Measurements from ENCODE around the gene SKP2. TPM values are rescaled to one million over a fixed set of nuclear protein-coding genes. Genes with fewer than 3 reads are reported as not detected.

SKP2 gene
- total and polyA plus RNA-seq, 2 experiments from 2014 or later, result 64.6 to 103 TPM

DNA sequence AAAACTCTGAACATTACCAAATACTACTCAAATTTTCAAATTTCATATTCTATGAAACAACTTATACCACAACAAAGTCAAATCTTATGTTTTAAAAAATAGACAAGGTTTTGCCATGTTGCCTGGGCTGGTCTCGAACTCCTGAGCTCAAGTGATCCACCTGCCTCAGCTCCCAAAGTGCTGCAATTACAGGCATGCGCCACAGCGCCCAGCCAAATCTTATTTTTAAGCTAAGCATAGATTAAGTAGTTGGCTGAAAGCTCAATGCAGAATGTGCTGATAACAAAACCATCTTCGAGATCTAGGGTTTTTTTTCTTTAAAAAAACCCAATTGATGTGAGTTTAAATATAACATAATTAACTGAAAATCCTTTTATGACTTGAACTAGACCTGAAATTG, 6.6 kb upstream of the SKP2 start:
- H3K9me2 ChIP-seq (replicated peaks; ENCODE audit: insufficient read depth), result no peaks in the 10 kb centered on the region
- 87% methylated on average over 4 of the region's 4 CpGs for WGBS (ENCODE audit: low lambda C conversion rate, missing lambda C conversion rate)
- TF ChIP-seq, protein P1, sequence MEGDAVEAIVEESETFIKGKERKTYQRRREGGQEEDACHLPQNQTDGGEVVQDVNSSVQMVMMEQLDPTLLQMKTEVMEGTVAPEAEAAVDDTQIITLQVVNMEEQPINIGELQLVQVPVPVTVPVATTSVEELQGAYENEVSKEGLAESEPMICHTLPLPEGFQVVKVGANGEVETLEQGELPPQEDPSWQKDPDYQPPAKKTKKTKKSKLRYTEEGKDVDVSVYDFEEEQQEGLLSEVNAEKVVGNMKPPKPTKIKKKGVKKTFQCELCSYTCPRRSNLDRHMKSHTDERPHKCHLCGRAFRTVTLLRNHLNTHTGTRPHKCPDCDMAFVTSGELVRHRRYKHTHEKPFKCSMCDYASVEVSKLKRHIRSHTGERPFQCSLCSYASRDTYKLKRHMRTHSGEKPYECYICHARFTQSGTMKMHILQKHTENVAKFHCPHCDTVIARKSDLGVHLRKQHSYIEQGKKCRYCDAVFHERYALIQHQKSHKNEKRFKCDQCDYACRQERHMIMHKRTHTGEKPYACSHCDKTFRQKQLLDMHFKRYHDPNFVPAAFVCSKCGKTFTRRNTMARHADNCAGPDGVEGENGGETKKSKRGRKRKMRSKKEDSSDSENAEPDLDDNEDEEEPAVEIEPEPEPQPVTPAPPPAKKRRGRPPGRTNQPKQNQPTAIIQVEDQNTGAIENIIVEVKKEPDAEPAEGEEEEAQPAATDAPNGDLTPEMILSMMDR (IDR thresholded peaks at IDR 0.05; ENCODE audit: poor library complexity), result no peak
- TF ChIP-seq EZH2phosphoT487 (IDR thresholded peaks at IDR 0.05; ENCODE audit: low read depth, severe bottlenecking, unreplicated experiment) (no peak), EZH2 (IDR thresholded peaks at IDR 0.05; ENCODE audit: borderline replicate concordance) (no peak)
- no peaks in the 10 kb centered on the region for H3K9me3 ChIP-seq (ENCODE audit: low read depth)
- H3K4me3 ChIP-seq, result no peak overlapping the region
- peaks cover 64% of the 10 kb centered on the region for H3K79me2 ChIP-seq
- no peaks in the 10 kb centered on the region for H3K27me3 ChIP-seq
- H3K4me2 ChIP-seq, result no peak overlapping the region
- H4K20me1 ChIP-seq (ENCODE audit: insufficient read depth, poor library complexity, severe bottlenecking), result no peaks in the 10 kb centered on the region
- peaks cover 2% of the 10 kb centered on the region for H3K4me1 ChIP-seq (ENCODE audit: insufficient read depth)
- DNase-seq (ENCODE audit: low spot score), result no peak
- no peak overlapping the region for H2AFZ ChIP-seq
- H3K27ac ChIP-seq, result no peak overlapping the region
- no peaks in the 10 kb centered on the region for H3K36me3 ChIP-seq (replicated peaks; ENCODE audit: insufficient read depth, low read depth)

DNA sequence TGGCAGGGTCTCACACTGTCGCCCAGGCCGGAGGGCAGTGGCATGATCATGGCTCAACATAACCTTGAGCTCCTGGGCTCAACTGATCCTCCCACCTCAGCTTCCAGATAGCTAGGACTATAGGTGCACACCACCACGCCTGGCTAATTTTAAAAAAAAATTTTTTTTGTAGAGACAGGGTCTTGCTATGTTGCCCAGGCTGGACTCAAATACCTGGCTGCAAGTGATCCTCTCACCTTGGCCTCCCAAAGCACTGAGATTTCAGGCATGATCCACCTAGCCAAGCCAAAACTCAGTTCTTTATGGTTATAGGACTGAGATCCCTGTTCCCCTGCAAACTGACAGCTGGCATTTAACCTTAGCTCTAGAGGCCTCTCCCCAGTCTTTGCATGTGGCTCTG, 5.5 kb upstream of the SKP2 start:
- H3K79me2 ChIP-seq, result peaks cover 69% of the 10 kb centered on the region
- H3K36me3 ChIP-seq (replicated peaks; ENCODE audit: insufficient read depth, low read depth), result no peaks in the 10 kb centered on the region
- peak overlapping the region; percentile 15 for H3K27ac ChIP-seq
- no peaks in the 10 kb centered on the region for H3K27me3 ChIP-seq
- peaks cover 5% of the 10 kb centered on the region for H3K4me1 ChIP-seq (ENCODE audit: insufficient read depth)
- H4K20me1 ChIP-seq (ENCODE audit: insufficient read depth, poor library complexity, severe bottlenecking), result no peaks in the 10 kb centered on the region
- 74% methylated on average over 3 of the region's 3 CpGs for WGBS (ENCODE audit: low lambda C conversion rate, missing lambda C conversion rate)
- H3K4me3 ChIP-seq, result no peak overlapping the region
- H3K9me3 ChIP-seq (ENCODE audit: low read depth), result no peaks in the 10 kb centered on the region
- no peak overlapping the region for H3K4me2 ChIP-seq
- no peak for TF ChIP-seq EZH2 (IDR thresholded peaks at IDR 0.05; ENCODE audit: borderline replicate concordance)
- TF ChIP-seq, protein P1 (IDR thresholded peaks at IDR 0.05; ENCODE audit: poor library complexity), result no peak
- TF ChIP-seq EZH2phosphoT487 (IDR thresholded peaks at IDR 0.05; ENCODE audit: low read depth, severe bottlenecking, unreplicated experiment), result no peak
- no peak for DNase-seq (ENCODE audit: low spot score)
- no peaks in the 10 kb centered on the region for H3K9me2 ChIP-seq (replicated peaks; ENCODE audit: insufficient read depth)
- no peak overlapping the region for H2AFZ ChIP-seq

DNA sequence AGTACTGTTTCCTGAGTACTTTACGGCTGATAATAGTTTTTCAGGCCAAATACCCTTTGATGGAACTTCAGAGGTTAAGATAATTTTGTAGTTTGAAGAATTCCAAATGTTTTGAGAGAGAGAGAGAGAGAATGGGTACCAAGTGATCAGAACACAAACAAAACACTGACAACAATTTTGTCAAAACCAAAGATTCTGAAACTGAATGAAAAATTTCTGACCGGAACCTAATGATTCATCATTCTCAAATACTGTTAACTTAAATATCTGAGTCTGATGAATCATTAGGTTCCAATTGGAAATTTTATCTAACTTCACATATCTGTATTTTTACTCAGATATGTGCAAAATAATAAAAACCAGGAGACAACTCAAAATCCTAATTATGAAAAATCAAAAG, 4.2 kb upstream of the SKP2 start:
- no peaks in the 10 kb centered on the region for H3K27me3 ChIP-seq
- H2AFZ ChIP-seq, result no peak overlapping the region
- H3K9me3 ChIP-seq (ENCODE audit: low read depth), result no peaks in the 10 kb centered on the region
- peaks cover 5% of the 10 kb centered on the region for H3K4me1 ChIP-seq (ENCODE audit: insufficient read depth)
- no peaks in the 10 kb centered on the region for H4K20me1 ChIP-seq (ENCODE audit: insufficient read depth, poor library complexity, severe bottlenecking)
- DNase-seq (ENCODE audit: low spot score), result no peak
- H3K9me2 ChIP-seq (replicated peaks; ENCODE audit: insufficient read depth), result no peaks in the 10 kb centered on the region
- H3K4me2 ChIP-seq, result no peak overlapping the region
- 75% methylated on average over 2 of the region's 2 CpGs for WGBS (ENCODE audit: low lambda C conversion rate, missing lambda C conversion rate)
- H3K4me3 ChIP-seq, result no peak overlapping the region
- no peak overlapping the region for H3K27ac ChIP-seq
- H3K36me3 ChIP-seq (replicated peaks; ENCODE audit: insufficient read depth, low read depth), result no peaks in the 10 kb centered on the region
- TF ChIP-seq, protein P1 (IDR thresholded peaks at IDR 0.05; ENCODE audit: poor library complexity), result no peak
- H3K79me2 ChIP-seq, result peaks cover 72% of the 10 kb centered on the region

Measured in hepatocyte (in vitro differentiated cells).